ENCODE results near the gene PSAT1. TPM values are rescaled to one million over a fixed set of nuclear protein-coding genes. Genes with fewer than 3 reads are reported as not detected.
"Not testable (repeated sequence)": the region's sequence is repeated elsewhere in the genome, so short reads cannot be mapped to it uniquely, and the experiment has no call there.

Gene PSAT1
- total RNA-seq, 1 experiment from 2014 or later: 112 TPM

DNA sequence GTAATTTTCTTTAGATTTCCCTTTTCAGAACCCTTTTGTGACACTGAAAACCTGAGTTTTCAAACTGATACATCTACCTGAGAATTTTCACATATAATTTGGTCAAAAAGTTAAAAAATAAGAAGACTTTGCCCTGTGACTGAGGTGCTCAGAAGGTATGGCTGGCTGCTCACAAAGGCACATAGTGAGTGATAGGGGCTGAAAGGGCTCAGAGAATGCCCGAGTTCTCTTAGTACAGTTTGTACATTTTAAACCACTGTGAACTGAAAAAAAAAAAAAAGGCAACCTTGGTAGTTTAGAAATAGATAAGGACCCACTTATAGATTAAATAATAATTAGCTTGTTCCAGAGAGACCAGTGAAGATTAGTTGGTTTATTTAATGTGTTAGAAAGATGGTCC is 18.1 kb upstream of the PSAT1 start:
- ChIA-PET CTCF (no interaction called here), POLR2A (no interaction called here)
- no peaks in the 10 kb centered on the region for H3K36me3 Mint-ChIP-seq (ENCODE audit: insufficient read depth, unreplicated experiment)
- H3K27me3 ChIP-seq (replicated peaks; ENCODE audit: control insufficient read depth, insufficient read depth, low read length): no peaks in the 10 kb centered on the region
- H3K4me3 Mint-ChIP-seq (ENCODE audit: unreplicated experiment): no peak overlapping the region
- H3K9me3 Mint-ChIP-seq (ENCODE audit: unreplicated experiment): no peaks in the 10 kb centered on the region
- no peaks in the 10 kb centered on the region for H3K4me1 ChIP-seq
- no peaks in the 10 kb centered on the region for H3K9me3 ChIP-seq
- DNase-seq: no peak
- H3K27me3 Mint-ChIP-seq (ENCODE audit: insufficient read depth, unreplicated experiment): no peaks in the 10 kb centered on the region
- no peaks in the 10 kb centered on the region for H3K4me1 Mint-ChIP-seq (ENCODE audit: low read depth, unreplicated experiment)
- BruUV-seq (replicated peaks): no TSS peak
- TF ChIP-seq, protein P1, sequence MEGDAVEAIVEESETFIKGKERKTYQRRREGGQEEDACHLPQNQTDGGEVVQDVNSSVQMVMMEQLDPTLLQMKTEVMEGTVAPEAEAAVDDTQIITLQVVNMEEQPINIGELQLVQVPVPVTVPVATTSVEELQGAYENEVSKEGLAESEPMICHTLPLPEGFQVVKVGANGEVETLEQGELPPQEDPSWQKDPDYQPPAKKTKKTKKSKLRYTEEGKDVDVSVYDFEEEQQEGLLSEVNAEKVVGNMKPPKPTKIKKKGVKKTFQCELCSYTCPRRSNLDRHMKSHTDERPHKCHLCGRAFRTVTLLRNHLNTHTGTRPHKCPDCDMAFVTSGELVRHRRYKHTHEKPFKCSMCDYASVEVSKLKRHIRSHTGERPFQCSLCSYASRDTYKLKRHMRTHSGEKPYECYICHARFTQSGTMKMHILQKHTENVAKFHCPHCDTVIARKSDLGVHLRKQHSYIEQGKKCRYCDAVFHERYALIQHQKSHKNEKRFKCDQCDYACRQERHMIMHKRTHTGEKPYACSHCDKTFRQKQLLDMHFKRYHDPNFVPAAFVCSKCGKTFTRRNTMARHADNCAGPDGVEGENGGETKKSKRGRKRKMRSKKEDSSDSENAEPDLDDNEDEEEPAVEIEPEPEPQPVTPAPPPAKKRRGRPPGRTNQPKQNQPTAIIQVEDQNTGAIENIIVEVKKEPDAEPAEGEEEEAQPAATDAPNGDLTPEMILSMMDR (IDR thresholded peaks at IDR 0.05; ENCODE audit: insufficient read depth in 1 of 2, low read depth in 1 of 2, low read length in 1 of 2, severe bottlenecking in 1 of 2, unreplicated experiment in 1 of 2): no peak
- H3K36me3 ChIP-seq (ENCODE audit: control insufficient read depth, insufficient read depth, low read length): no peaks in the 10 kb centered on the region
- no peak overlapping the region for H3K27ac Mint-ChIP-seq (ENCODE audit: unreplicated experiment)
- intact Hi-C loops (cut with micrococcal nuclease; ENCODE audit: unreplicated experiment): no loop called here
- H3K4me3 ChIP-seq (ENCODE audit: low read depth, low read length): no peak overlapping the region

- no peaks in the 10 kb centered on the region for H3K9me3 Mint-ChIP-seq (ENCODE audit: unreplicated experiment)
- DNase-seq: no peak
- no TSS peak for BruUV-seq (replicated peaks)
- no peaks in the 10 kb centered on the region for H3K27me3 ChIP-seq (replicated peaks; ENCODE audit: control insufficient read depth, insufficient read depth, low read length)
- H3K27me3 Mint-ChIP-seq (ENCODE audit: insufficient read depth, unreplicated experiment): no peaks in the 10 kb centered on the region
- ChIA-PET POLR2A (no interaction called here), CTCF (no interaction called here)
- TF ChIP-seq, protein P1 (IDR thresholded peaks at IDR 0.05; ENCODE audit: insufficient read depth in 1 of 2, low read depth in 1 of 2, low read length in 1 of 2, severe bottlenecking in 1 of 2, unreplicated experiment in 1 of 2): no peak
- H3K4me3 ChIP-seq (ENCODE audit: low read depth, low read length): no peak overlapping the region
- intact Hi-C loops (cut with micrococcal nuclease; ENCODE audit: unreplicated experiment): no loop called here
- no peaks in the 10 kb centered on the region for H3K4me1 ChIP-seq
- no peak overlapping the region for H3K27ac Mint-ChIP-seq (ENCODE audit: unreplicated experiment)
- H3K4me1 Mint-ChIP-seq (ENCODE audit: low read depth, unreplicated experiment): no peaks in the 10 kb centered on the region
- H3K9me3 ChIP-seq: no peaks in the 10 kb centered on the region
- H3K4me3 Mint-ChIP-seq (ENCODE audit: unreplicated experiment): no peak overlapping the region
- no peaks in the 10 kb centered on the region for H3K36me3 Mint-ChIP-seq (ENCODE audit: insufficient read depth, unreplicated experiment)
- H3K36me3 ChIP-seq (ENCODE audit: control insufficient read depth, insufficient read depth, low read length): no peaks in the 10 kb centered on the region
Observed at GRCh38 chr9:78280982-78281668, 15.8 kb upstream of the PSAT1 start.

DNA sequence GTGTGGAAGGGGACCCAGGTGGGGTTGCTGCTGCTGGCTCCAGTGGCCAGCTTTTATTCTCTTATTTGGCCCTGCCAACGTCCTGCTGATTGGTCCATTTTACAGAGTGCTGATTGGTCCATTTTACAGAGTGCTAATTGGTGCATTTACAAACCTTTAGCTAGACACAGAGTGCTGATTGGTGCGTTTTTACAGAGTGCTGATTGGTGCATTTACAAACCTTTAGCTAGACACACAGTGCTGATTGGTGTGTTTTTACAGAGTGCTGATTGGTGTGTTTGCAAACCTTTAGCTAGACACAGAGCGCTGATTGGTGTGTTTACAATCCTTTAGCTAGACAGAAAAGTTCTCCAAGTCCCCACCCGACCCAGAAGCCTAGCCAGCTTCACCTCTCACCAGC is 12.7 kb upstream of the PSAT1 start:
- H3K36me3 ChIP-seq (ENCODE audit: control insufficient read depth, insufficient read depth, low read length); H3K27me3 Mint-ChIP-seq (ENCODE audit: insufficient read depth, unreplicated experiment); BruUV-seq (replicated peaks); CTCF ChIA-PET; H3K4me3 ChIP-seq (ENCODE audit: low read depth, low read length); POLR2A ChIA-PET; H3K4me1 Mint-ChIP-seq (ENCODE audit: low read depth, unreplicated experiment); H3K9me3 Mint-ChIP-seq (ENCODE audit: unreplicated experiment); H3K27me3 ChIP-seq (replicated peaks; ENCODE audit: control insufficient read depth, insufficient read depth, low read length); DNase-seq; H3K27ac Mint-ChIP-seq (ENCODE audit: unreplicated experiment); intact Hi-C loops (cut with micrococcal nuclease; ENCODE audit: unreplicated experiment); H3K4me3 Mint-ChIP-seq (ENCODE audit: unreplicated experiment); H3K9me3 ChIP-seq; H3K4me1 ChIP-seq; H3K36me3 Mint-ChIP-seq (ENCODE audit: insufficient read depth, unreplicated experiment): not testable (repeated sequence)

- Histone ChIP-seq H3K4me3 (ENCODE audit: low read depth, low read length) (no peak overlapping the region), H3K9me3 (no peaks in the 10 kb centered on the region), H3K36me3 (ENCODE audit: control insufficient read depth, insufficient read depth, low read length) (no peaks in the 10 kb centered on the region), H3K27me3 (replicated peaks; ENCODE audit: control insufficient read depth, insufficient read depth, low read length) (no peaks in the 10 kb centered on the region), H3K4me1 (no peaks in the 10 kb centered on the region)
- H3K27me3 Mint-ChIP-seq (ENCODE audit: insufficient read depth, unreplicated experiment): no peaks in the 10 kb centered on the region
- no TSS peak for BruUV-seq (replicated peaks)
- no peak overlapping the region for H3K4me3 Mint-ChIP-seq (ENCODE audit: unreplicated experiment)
- DNase-seq: no peak
- TF ChIP-seq, protein P1 (IDR thresholded peaks at IDR 0.05; ENCODE audit: insufficient read depth in 1 of 2, low read depth in 1 of 2, low read length in 1 of 2, severe bottlenecking in 1 of 2, unreplicated experiment in 1 of 2): no peak
- H3K36me3 Mint-ChIP-seq (ENCODE audit: insufficient read depth, unreplicated experiment): no peaks in the 10 kb centered on the region
- intact Hi-C loops (cut with micrococcal nuclease; ENCODE audit: unreplicated experiment): no loop called here
- no peak overlapping the region for H3K27ac Mint-ChIP-seq (ENCODE audit: unreplicated experiment)
- no peaks in the 10 kb centered on the region for H3K4me1 Mint-ChIP-seq (ENCODE audit: low read depth, unreplicated experiment)
- ChIA-PET CTCF (no interaction called here), POLR2A (no interaction called here)
- no peaks in the 10 kb centered on the region for H3K9me3 Mint-ChIP-seq (ENCODE audit: unreplicated experiment)
Observed at GRCh38 chr9:78286125-78286524, 10.8 kb upstream of the PSAT1 start.

Data from Caco-2 (cell line).